ENCODE measurements around the gene PDK2. TPM values are rescaled to one million over a fixed set of nuclear protein-coding genes. Genes with fewer than 3 reads are reported as not detected.
A peak's percentile ranks its signal among the peaks of the same experiment; 100 is the strongest.

Gene PDK2
- total and polyA plus RNA-seq, 9 of the 15 experiments (the other 6 are each of a cell fraction or from before 2014, with no cell fraction given): 0.03 to 2.5 (median 1.4) TPM

DNA sequence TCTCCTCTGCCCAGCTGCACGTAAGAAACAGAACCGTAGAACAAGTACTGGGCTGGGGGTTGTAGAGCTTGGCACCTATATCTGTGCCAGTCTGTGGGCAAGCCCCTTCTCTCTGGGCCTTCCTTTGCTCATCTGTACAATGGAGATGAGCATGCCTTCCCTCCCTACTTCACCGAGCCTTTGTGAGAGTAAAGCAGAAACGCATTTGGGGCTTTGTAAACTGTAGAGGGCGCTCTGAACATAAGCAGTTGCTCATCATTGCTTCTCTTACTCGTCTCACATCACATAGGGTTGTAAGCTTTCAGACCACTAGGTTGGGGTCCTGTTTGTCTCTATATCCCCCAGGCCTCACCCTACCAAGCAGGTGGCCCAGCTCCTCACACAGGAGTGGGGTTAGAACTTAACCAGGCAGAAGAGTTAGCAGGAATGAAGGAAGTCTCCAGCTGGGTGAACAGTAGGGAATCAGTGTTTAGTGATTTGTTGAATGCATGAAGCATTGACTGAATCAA lies 19.8 kb downstream of the PDK2 start:
- BruUV-seq (replicated peaks): no TSS peak
- intact Hi-C loops (cut with micrococcal nuclease): loop anchor here (1.0 to 2.0 kb wide), 2 partner anchors 46 to 84 kb away; no protein-coding TSS in a partner anchor
- no peak overlapping the region for H3K4me2 ChIP-seq (ENCODE audit: insufficient read depth, low read length)
- H3K9me1 ChIP-seq (ENCODE audit: control insufficient read depth, insufficient read depth, low read length): no peaks in the 10 kb centered on the region
- no peak overlapping the region for H3K4me3 ChIP-seq
- peak; percentile 64 for ATAC-seq
- WGBS (ENCODE audit: insufficient coverage, low coverage, missing lambda C conversion rate): 9% methylated on average over 6 of the region's 6 CpGs
- ChIA-PET CTCF (ENCODE audit: low intra/inter-chr PET ratio) (no interaction called here), POLR2A (interaction anchor here (0.6 to 0.9 kb wide), 3 partner anchors 8 to 231 kb away, joined by 3 to 4 read pairs (median 4); partner anchors contain the start of gene XYLT2)
- H3K4me1 ChIP-seq (replicated peaks in 1 of 2; ENCODE audit: control insufficient read depth in 2 of 2, insufficient read depth in 2 of 2, low read length in 2 of 2): peaks cover 0 to 42% of the 10 kb centered on the region in 2 experiments
- no peak overlapping the region for H3K9ac ChIP-seq (ENCODE audit: insufficient read depth in 1 of 2, low read depth in 2 of 2, low read length in 2 of 2)
- H3K27me3 ChIP-seq (ENCODE audit: control insufficient read depth in 2 of 2, insufficient read depth in 2 of 2, low read length in 2 of 2): peaks cover 20 to 30% of the 10 kb centered on the region in 2 experiments; a peak in 4 of 5 replicates
- FAIRE-seq: peak; percentile 92
- H3K79me2 ChIP-seq (ENCODE audit: control insufficient read depth, insufficient read depth, low read length): no peaks in the 10 kb centered on the region
- peak in 3 of 4 experiments; percentile 38 to 76 (median 54) for DNase-seq (ENCODE audit: extremely low read depth in 1 of 4, low spot score in 3 of 4)
- H3K27ac ChIP-seq (ENCODE audit: extremely low read depth, low read depth, low read length): no peak overlapping the region
- H2AFZ ChIP-seq (ENCODE audit: low read depth, low read length): no peak overlapping the region
- H3K9me3 ChIP-seq (replicated peaks; ENCODE audit: control insufficient read depth, insufficient read depth, low read depth, low read length): no peaks in the 10 kb centered on the region
- H3K36me3 ChIP-seq (ENCODE audit: control insufficient read depth, insufficient read depth, low read length): no peaks in the 10 kb centered on the region
- peaks cover 9% of the 10 kb centered on the region for H4K20me1 ChIP-seq (replicated peaks; ENCODE audit: control insufficient read depth, insufficient read depth, low read length)
- in situ Hi-C loops (cut with MboI): no loop called here
- no peak for TF ChIP-seq TAF7 (tag; IDR thresholded peaks at IDR 0.05)
- no peak for TF ChIP-seq AFF1 (IDR thresholded peaks at IDR 0.05; ENCODE audit: low read depth in 1 of 2, partially characterized antibody in 2 of 2)
- peak; percentile 77 to 83 (median 81) for TF ChIP-seq CTCF (IDR thresholded peaks at IDR 0.05 in 2 of 3, conservative IDR thresholded peaks at IDR 0.05 in 1 of 3; ENCODE audit: insufficient read depth in 2 of 3, low read depth in 1 of 3, low read length in 3 of 3)
- TF ChIP-seq ZNF431 (CRISPR knock-in tag; IDR thresholded peaks at IDR 0.05): no peak
- TF ChIP-seq FIP1L1 (IDR thresholded peaks at IDR 0.05; ENCODE audit: low read depth, low read length, poor library complexity, severe bottlenecking): no peak
- peak; percentile 36; the same call in 1 of the 2 replicates for TF ChIP-seq CEBPG (CRISPR knock-in tag; IDR thresholded peaks at IDR 0.05)
- no peak for TF ChIP-seq CEBPG (tag; conservative IDR thresholded peaks at IDR 0.05 in 1 of 2, IDR thresholded peaks at IDR 0.05 in 1 of 2)
- TF ChIP-seq ZNF384 (IDR thresholded peaks at IDR 0.05; ENCODE audit: low read depth, low read length): no peak
- TF ChIP-seq ZNF140 (CRISPR knock-in tag; IDR thresholded peaks at IDR 0.05): no peak
- TF ChIP-seq ZNF282 (CRISPR knock-in tag; IDR thresholded peaks at IDR 0.05): no peak
- no peak for TF ChIP-seq SRSF9 (IDR thresholded peaks at IDR 0.05; ENCODE audit: borderline replicate concordance, low read depth, low read length)
- TF ChIP-seq TCF3 (CRISPR knock-in tag; IDR thresholded peaks at IDR 0.05): no peak
- TF ChIP-seq ETV5 (CRISPR knock-in tag; IDR thresholded peaks at IDR 0.05; ENCODE audit: low read depth): no peak
- no peak for TF ChIP-seq BRCA1 (IDR thresholded peaks at IDR 0.05)
- no peak for TF ChIP-seq BRCA1 (CRISPR knock-in tag; IDR thresholded peaks at IDR 0.05)
- no peak for TF ChIP-seq CC2D1A (IDR thresholded peaks at IDR 0.05)
- no peak for TF ChIP-seq NR2F6 (CRISPR knock-in tag; IDR thresholded peaks at IDR 0.05)

Measured in K562 (cell line).